DND-41 (cell line): Measurements from ENCODE around the gene GAPDH.

Experiments used
- ATAC-seq: fragments of 200-7000 bp; cut with Tn5 transposase; 3 replicates; pipeline ENCODE4 v1.9.1; 2021; ENCODE audit warnings: low read depth; ENCODE audit not compliant: insufficient read depth
- DNase-seq: peaks from one replicate; pipeline ENCODE4 v3.0.0-alpha.2; 2020
- H2AFZ ChIP-seq: 2 replicates; pipeline ENCODE4 v1.6.0; 2012; ENCODE audit warnings: low read depth, low read length
- H3K27ac ChIP-seq: 2 replicates; pipeline ENCODE4 v1.5.1; 2012; ENCODE audit warnings: low read length, inconsistent platforms
- H3K27me3 ChIP-seq: fragments of 200-600 bp; sonication (generic); 2 replicates; pipeline ENCODE4 v1.6.0; 2012; ENCODE audit warnings: low read length, mild to moderate bottlenecking, inconsistent platforms; ENCODE audit not compliant: insufficient read depth, poor library complexity
- H3K36me3 ChIP-seq: 2 replicates; pipeline ENCODE4 v1.5.1; 2012; ENCODE audit warnings: low read length, inconsistent platforms; ENCODE audit not compliant: insufficient read depth
- H3K4me1 ChIP-seq: 2 replicates; pipeline ENCODE4 v1.5.1; 2012; ENCODE audit warnings: mild to moderate bottlenecking, low read length; ENCODE audit not compliant: insufficient read depth
- H3K4me2 ChIP-seq: 2 replicates; pipeline ENCODE4 v1.6.0; 2012; ENCODE audit warnings: mild to moderate bottlenecking, moderate library complexity, low read length, inconsistent platforms; ENCODE audit not compliant: insufficient read depth
- H3K4me3 ChIP-seq, 2 experiments: fragments of 200-600 bp in 1 of 2; shearing (Covaris generic) in 1 of 2; 2 replicates each; pipeline ENCODE4 v1.5.1; 2012 to 2016; ENCODE audit warnings: inconsistent platforms in 2 of 2, low read length in 2 of 2, mild to moderate bottlenecking in 2 of 2, low read depth in 1 of 2, moderate library complexity in 1 of 2
- H3K79me2 ChIP-seq: 2 replicates; pipeline ENCODE4 v1.6.0; 2012; ENCODE audit warnings: low read length, inconsistent platforms; ENCODE audit not compliant: insufficient read depth
- H3K9ac ChIP-seq: 2 replicates; pipeline ENCODE4 v1.6.0; 2012; ENCODE audit warnings: low read depth, mild to moderate bottlenecking, inconsistent platforms, low read length, moderate library complexity
- H3K9me3 ChIP-seq: 2 replicates; pipeline ENCODE4 v1.5.1; 2012; ENCODE audit warnings: low read length, moderate library complexity, mild to moderate bottlenecking, inconsistent platforms; ENCODE audit not compliant: insufficient read depth, severe bottlenecking
- H4K20me1 ChIP-seq: 2 replicates; pipeline ENCODE4 v1.6.0; 2012; ENCODE audit warnings: low read length; ENCODE audit not compliant: insufficient read depth
- CTCF ChIP-seq: IDR thresholded peaks from 2 replicates; pipeline ENCODE4 v1.5.1; 2012; ENCODE audit warnings: borderline replicate concordance, low read length, moderate library complexity, mild to moderate bottlenecking; ENCODE audit not compliant: poor library complexity, severe bottlenecking; ENCODE audit errors: extremely low read depth
- EZH2 ChIP-seq: IDR thresholded peaks from 3 replicates; pipeline ENCODE4 v1.6.1; 2012; ENCODE audit warnings: borderline replicate concordance, low read depth, mild to moderate bottlenecking, moderate library complexity, low read length, inconsistent platforms; ENCODE audit not compliant: severe bottlenecking

Gene GAPDH

GRCh38 chr12:6538420-6539313 is 4.3 kb downstream of the GAPDH start:
- H3K79me2 ChIP-seq = peaks cover 42% of the 10 kb centered on the region
- no peak overlapping the region for H2AFZ ChIP-seq
- H3K4me2 ChIP-seq = peak overlapping the region; percentile 63; the same call in 1 of the 2 replicates
- peak overlapping the region in 1 of 2 experiments; percentile 7; a peak in 1 of 4 replicates for H3K4me3 ChIP-seq
- H3K9ac ChIP-seq = peak overlapping the region; percentile 7; the same call in 1 of the 2 replicates
- H3K27ac ChIP-seq = peak overlapping the region; percentile 29
- TF ChIP-seq CTCF (no peak), EZH2 (no peak)
- H3K4me1 ChIP-seq = peaks cover 80% of the 10 kb centered on the region
- peaks cover 58% of the 10 kb centered on the region for H4K20me1 ChIP-seq
- ATAC-seq (no peak), DNase-seq (peak; percentile 57)
- no peaks in the 10 kb centered on the region for H3K9me3 ChIP-seq
- H3K27me3 ChIP-seq = no peaks in the 10 kb centered on the region
- H3K36me3 ChIP-seq = peaks cover 70% of the 10 kb centered on the region

- Histone ChIP-seq H3K27ac (peak overlapping the region; percentile 51), H3K4me1 (peaks cover 76% of the 10 kb centered on the region), H3K9me3 (no peaks in the 10 kb centered on the region), H3K79me2 (peaks cover 37% of the 10 kb centered on the region), H3K27me3 (no peaks in the 10 kb centered on the region), H3K4me2 (peak overlapping the region; percentile 63), H3K9ac (peak overlapping the region; percentile 42; the same call in 1 of the 2 replicates), H4K20me1 (peaks cover 58% of the 10 kb centered on the region), H2AFZ (no peak overlapping the region), H3K36me3 (peaks cover 74% of the 10 kb centered on the region), H3K4me3 (peak overlapping the region in 1 of 2 experiments; percentile 37; a peak in 2 of 4 replicates)
- DNase-seq (no peak), ATAC-seq (no peak)
- no peak for TF ChIP-seq CTCF
- no peak for TF ChIP-seq EZH2
Observed at GRCh38 chr12:6539314-6539682, 5.0 kb downstream of the GAPDH start.

GRCh38 chr12:6539707-6540134 is 5.4 kb downstream of the GAPDH start:
- Histone ChIP-seq H4K20me1 (peaks cover 57% of the 10 kb centered on the region), H3K9ac (peak overlapping the region; percentile 42), H3K9me3 (no peaks in the 10 kb centered on the region), H3K27ac (peak overlapping the region; percentile 51), H2AFZ (no peak overlapping the region), H3K27me3 (no peaks in the 10 kb centered on the region), H3K4me1 (peaks cover 76% of the 10 kb centered on the region), H3K4me2 (peak overlapping the region; percentile 63), H3K36me3 (peaks cover 75% of the 10 kb centered on the region), H3K4me3 (peak overlapping the region in 1 of 2 experiments; percentile 37; a peak in 2 of 4 replicates), H3K79me2 (peaks cover 33% of the 10 kb centered on the region)
- DNase-seq (no peak), ATAC-seq (no peak)
- no peak for TF ChIP-seq EZH2
- no peak for TF ChIP-seq CTCF
